Left renal cortex interstitium (tissue), 4 donors: ENCODE data around the gene FGR. TPM values are rescaled to one million over a fixed set of nuclear protein-coding genes. Genes with fewer than 3 reads are reported as not detected.
"Not testable (repeated sequence)": the region's sequence is repeated elsewhere in the genome, so short reads cannot be mapped to it uniquely, and the experiment has no call there.

Source experiments
- DNase-seq, 4 donors: peaks; one replicate each; pipeline ENCODE4 v3.0.0-alpha.2; 2013; ENCODE audit warnings: low read depth in 4 of 4, low spot score in 2 of 4, missing footprints in 1 of 4
- polyA plus RNA-seq, 4 donors: library from polyadenylated mRNA; unstranded; fragments of 120-200 nt; gene quantifications; one replicate each; pipeline ENCODE4 v1.2.1, GENCODE V29; 2013; ENCODE audit not compliant: insufficient read length in 4 of 4

FGR gene
- polyA plus RNA-seq, 4 donors: 1.4 to 2.3 (median 1.8) TPM

- no peak for DNase-seq
Observed at GRCh38 chr1:27638805-27639204, 3.8 kb upstream of the FGR start.

DNA sequence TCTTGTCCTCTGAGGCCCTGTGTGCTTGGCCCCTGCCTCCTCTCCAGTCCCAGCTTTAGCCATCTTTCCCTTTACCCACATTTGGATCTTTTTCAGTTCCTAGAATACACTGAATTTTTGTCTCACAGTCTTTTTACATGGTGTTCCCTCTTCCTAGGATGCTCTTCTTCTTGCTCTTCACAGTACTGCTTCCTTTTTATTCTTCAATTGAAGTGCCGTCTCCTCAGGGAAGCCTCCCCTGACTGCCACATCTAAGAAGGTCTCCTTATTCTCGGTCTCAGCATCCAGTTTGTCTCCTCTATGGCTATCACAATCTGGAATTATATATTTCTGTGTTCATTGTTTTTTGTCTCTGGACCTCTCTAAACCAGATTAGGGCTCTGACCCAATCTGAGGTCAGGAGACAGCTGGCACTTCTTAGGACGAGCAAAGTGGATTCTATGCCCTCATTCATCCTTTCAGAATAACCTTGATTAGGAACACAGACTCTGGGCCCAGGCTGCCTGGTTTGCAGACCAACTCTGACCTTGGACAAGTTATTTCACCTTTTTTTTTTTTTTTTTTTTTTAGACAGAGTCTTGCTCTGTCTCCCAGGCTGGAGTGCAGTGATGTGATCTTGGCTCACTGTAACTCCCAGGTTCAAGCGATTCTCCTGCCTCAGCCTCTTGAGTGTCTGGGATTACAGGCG lies 3.2 kb upstream of the FGR start:
- DNase-seq: no peak

- no peak for DNase-seq
Observed at GRCh38 chr1:27635396-27636142, 584 bp upstream of the FGR start.

DNA sequence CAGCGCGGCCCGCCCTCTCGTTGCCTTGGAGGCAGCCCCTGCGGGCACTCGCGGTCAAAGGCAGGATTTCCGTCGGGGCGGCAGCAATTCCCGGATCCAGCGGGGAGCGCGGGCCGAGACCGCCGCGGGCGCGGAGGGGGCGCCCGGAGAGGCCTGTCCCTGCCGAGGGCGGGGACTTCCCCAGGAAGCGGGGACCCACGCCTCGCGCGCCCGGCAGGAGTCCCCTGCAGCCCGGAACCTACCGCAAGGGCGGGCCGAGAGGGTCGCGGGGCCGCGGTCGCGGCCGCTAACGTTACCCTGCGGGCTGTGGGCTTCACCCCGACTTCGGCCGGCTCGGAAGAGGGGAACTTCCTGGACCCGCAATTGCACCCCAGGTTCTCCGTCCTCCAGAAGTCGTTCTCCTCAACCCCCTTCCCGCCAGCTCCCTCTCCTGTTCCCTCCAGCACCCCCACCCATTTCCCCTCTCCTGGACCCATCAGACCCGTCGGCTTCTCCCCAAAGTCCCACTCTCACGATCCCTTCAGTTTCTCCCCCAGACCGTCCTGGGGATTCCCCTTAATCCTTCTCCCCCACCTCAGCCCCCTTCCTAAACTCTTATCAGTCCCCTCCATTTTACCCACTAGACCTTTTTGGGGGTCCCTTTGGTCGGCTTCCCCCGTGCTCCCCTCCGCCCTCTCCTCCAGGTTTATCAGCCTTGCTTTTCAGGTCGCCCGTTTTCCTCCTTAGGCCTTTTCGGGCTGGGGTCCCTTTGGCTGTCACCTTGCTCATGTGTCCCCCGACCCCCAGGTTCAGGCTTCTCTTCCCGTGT lies 604 bp downstream of the FGR start:
- DNase-seq: no peak

- DNase-seq: no peak
Observed at GRCh38 chr1:27633640-27634176, 1.3 kb downstream of the FGR start.

DNA sequence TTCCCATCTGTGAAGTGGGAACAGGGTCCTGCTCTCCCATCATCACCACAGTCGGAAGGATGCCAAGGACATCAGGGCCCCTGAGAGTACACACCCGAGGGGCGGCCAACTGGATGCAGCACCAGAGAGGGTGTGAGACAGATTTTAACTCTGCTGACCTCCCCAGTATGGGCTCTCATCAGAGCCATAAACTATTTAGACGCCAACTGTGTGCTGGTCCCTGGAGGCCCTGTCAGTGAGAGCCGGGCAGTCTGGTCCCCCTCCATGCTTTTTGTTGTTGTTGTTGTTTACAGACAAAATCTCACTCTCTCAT lies 1.7 kb downstream of the FGR start:
- no peak for DNase-seq

DNA sequence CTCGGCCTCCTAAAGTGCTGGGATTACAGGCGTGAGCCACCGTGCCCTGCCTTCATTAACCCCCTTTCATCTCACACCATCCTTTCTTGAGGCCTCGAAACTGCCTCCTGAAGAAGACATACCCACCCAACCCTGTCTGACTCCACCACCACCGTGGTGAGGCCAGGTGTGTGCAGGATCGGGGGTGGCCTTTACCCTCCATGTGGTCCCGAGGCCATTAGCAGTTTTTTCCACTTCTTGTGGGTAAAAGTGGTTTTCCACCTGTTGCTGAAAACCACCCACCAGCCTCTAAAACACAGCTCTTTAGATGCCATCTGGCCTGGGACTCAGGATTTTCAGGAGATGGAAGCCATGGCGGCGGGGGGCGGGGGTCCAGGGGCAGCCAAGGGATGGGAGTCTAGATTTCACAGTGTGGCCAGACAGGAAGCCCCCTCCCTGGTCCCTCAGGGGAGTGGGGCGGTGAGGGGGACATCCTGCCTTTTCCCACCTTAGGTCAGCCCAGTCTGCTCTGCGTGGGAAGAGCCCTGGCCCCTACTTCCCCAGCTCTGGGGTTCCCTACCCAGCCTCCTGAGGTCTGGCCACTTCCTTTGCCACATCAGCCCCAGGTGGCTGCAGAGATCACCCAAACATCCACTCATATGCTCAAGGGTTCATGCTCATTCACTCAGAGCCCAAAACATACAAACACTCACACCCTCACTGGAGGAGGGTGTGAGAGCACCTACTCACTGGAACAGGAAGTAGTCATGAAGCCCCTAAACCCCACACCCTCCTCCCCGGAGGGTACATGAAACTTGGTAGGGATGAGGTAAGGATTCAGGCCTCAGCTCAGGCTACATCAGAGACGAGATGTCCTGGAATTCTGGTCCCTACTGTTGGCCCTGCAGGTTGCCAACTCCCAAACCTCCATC lies 2.3 kb downstream of the FGR start:
- no peak for DNase-seq

DNA sequence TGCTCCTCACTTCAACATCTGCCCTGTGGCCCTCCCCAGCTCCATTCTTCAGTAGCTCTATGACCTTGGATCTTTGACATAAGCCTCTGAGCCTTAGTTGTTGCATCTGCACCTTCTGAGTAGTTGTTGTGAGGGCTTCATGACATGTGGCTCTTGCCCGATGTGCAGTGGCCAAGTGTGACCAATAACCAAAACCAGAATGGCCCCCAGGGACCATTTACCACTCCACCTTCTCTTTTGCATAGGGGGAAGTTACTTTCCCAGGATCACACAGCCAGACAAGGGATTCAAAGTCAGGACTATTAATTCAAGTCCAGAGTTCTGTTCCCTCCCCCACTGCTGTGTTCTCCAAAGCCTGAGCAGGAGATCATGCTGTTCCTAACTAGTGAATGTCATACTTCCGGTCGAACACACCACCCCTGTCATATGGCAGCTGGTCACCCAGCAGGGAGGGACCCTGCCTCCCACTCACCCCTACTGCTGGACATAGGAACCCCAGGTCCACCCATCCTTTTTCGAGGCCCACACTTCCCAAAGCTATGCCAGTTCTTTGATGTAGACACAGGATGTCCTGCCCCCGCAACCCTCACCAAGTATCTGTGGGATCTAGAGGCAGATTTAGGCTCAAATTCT lies 4.0 kb downstream of the FGR start:
- DNase-seq: no peak

DNA sequence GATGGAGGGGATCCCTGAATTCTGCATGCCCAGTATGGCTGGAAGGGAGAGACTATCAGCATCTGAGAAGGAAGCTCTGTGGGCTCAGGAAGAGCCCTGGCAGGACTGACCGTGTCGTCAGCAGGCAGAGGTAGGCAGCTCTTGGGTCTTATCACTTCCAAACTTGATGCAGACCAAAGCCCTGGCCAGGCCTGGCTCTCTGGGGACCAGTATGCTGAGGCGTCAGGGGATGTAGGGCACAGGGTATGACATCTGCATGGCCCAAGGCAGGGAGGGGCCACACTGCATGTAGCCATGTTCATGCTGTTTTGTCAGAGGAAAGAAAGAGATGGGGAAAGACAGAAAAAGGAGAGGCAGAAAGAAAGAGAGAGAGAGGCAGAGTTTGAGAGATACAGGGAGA lies 6.3 kb downstream of the FGR start:
- no peak for DNase-seq

- DNase-seq: not testable (repeated sequence)
Observed at GRCh38 chr1:27627733-27628132, 7.3 kb downstream of the FGR start.

- DNase-seq: no peak
Observed at GRCh38 chr1:27627061-27627460, 7.9 kb downstream of the FGR start.

DNA sequence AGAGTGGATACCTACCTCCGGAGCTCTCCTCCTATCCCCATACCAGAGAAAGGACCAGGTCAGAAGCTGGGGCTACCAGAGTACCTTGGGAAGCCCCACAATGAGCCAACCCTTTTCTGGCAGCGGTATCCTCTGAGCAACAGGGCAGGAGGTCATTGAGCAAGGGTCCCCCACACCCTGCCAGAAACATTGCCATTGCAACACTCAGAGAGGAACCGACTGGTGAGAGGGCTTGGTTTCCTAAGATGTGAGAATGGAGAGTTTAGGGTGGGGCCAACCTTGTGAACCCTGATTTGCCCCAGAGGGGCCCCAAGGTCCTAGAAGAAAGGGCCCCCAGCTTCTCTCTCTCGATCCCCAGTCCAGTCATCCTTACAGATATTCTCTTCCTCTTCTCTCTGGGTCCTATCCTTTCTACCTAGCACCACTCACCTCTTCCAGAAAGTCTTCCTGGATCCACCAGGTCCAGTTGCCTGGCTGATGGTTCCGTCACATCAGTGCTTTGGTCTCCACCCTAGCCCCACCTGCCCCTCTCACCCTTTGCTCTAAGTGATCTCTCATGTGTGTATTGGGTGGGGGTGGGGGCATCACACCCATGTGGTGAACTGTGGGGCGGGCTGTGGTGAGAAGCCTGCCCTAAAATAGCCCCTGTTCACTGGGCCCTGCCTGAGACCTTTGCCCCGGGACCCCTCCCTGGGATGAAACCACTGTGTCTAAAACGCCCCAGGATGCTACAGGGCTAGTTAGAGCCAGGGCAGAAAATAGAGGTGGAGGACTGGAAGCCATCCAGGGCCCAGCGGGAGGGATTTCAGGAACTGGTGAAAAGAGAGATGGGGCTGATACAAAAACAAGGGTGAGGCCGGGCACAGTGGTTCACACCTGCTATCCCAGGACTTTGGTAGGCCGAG lies 8.7 kb downstream of the FGR start:
- no peak for DNase-seq

DNA sequence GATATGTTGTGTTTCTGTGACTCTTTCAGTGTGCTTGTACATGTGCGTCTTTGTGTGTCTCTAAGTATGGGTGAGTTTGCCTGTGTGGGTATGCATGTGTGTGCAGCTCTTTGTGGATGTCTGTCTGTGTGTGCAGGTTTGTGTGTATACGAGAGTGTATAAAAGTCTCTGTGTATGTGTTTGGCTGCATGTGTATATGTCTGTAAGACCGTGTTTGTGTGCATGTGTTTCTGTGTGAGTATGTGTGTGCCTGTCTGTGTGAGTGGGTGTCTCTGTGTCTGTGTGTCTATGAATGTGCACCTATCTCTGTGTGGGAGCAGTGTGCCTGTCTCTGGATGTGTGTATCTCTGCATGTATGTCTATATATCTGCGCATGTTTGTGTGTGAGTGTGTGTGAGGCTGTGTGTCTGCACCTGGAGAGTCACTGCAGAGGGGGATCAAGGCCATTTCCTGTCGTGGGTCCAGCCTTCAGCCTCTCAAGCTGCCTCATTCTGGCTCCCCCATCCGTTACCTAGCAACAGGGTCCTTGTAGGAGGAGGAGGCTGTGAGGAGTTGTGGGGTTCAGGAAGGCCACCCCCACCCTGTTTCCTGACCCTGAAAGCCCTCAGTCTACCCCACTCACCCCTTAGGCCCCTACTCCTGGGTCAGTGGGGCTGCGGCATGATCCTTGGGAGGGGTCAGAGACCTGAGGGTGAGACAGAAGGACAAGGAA lies 10.4 kb downstream of the FGR start:
- no peak for DNase-seq

DNA sequence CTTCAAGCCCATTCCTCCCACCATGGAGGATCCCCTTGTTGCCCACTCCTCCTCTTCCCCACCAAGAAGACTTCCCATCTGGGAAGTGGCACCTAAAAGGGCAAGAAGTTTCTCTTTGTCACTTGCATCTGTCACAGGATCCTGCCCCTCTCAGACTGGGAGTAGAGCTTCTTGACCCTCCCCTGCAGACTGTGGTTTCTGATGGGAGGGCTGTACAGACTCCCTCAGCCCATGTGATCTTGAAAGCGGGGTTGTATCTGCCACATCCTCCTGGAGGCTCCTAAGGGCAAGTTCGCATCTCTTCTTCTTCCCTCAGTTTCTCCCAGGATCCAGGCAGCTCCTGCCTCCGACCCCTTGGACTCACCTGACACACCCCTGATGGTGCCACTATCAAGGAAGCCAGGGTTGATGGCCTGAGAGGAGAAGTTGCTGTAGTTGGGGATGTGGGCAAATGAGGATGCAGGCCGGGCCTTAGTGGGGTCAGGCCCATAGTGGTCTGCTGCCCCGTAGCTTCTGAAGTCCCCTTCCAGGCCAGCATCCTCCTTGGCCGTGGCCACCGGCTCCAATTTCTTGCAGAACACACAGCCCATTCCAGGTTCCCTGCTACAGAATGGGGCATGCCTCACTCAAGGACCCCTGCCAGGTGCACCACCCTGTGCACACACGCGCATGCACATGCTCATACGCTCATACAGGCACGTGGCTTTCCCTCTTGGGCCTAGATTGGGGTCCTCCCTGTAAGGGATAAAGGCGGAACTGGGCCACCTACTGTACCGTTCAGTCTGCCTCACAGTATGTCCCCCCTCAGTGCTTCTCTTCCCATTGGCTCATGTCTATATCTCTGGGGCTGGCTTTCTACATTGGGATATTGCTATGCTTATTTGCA lies 11.4 kb downstream of the FGR start:
- no peak for DNase-seq

- DNase-seq: no peak
Observed at GRCh38 chr1:27622828-27623227, 12.2 kb downstream of the FGR start.

DNA sequence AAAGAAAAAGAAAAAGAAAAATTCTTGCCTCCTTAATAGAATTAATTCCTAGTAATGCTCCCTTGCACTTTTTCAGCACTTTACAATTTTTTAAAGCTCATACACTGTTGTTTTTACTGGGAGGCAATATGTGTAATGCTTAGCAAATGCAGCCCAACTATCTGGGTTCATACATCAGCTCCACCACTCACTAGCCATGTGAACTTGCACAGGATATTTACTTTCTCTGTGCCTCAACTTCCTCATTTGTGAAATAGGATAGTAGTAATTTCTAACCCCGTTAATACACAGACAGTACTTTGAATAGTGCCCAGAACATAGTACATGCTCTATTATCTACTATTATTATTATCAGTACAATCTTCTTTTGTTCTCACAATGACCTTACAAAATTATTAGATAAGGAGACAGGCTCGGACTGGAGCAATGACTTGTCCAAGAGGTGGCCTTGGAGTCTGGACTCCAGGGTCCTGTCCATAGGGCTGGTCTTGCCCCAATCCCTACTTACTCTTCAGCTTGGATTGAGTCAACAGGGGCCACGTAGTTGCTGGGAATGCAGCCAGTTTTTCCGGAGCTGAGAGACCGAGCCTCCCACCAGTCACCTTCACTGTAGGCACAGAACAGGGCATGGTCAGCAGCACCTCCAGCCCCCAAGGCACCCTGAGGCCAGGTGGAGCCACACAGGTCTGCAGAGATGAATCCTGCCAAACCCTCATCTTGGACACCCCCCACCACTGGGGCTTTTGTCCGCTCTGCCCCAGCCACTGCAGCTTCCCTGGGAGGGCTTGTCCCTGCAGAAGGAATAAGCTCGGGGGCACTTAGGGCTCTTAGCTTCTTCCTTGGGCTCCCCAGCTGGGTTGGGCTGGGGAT lies 13.7 kb downstream of the FGR start:
- no peak for DNase-seq
